PC-9 (cell line): ENCODE results near the gene ZNF483.

Experiments used
- CTCF ChIP-seq: fragments of 200-600 bp; sonication (generic); conservative IDR thresholded peaks from 2 replicates; pipeline ENCODE4 v1.6.1; 2017; ENCODE audit warnings: mixed run types, antibody characterized with exemption, mild to moderate bottlenecking, moderate library complexity
- EZH2 ChIP-seq: fragments of 200-600 bp; sonication (generic); IDR thresholded peaks from 2 replicates; pipeline ENCODE4 v1.8.0; 2017; ENCODE audit warnings: antibody characterized with exemption, low read depth

GRCh38 chr9:111501005-111501562 lies 23.9 kb upstream of the ZNF483 start:
- no peak for TF ChIP-seq CTCF
- TF ChIP-seq EZH2, result no peak
